GM18873 (cell line): Measurements from ENCODE around the gene DAZAP1.

Source experiments
- ATAC-seq: cut with Tn5 transposase; IDR thresholded peaks from one replicate; pipeline ENCODE4 v1.9.1; 2021; ENCODE audit warnings: mild to moderate bottlenecking, moderate library complexity, moderate number of reproducible peaks; ENCODE audit not compliant: unreplicated experiment, low FRiP score

DAZAP1 gene

GRCh38 chr19:1376415-1376805, 31.0 kb upstream of the DAZAP1 start:
- no peak for ATAC-seq

- no peak for ATAC-seq
These were observed 30.0 kb upstream of the DAZAP1 start for GRCh38 chr19:1377176-1377964.

GRCh38 chr19:1377965-1378785, 29.2 kb upstream of the DAZAP1 start:
- ATAC-seq = no peak

GRCh38 chr19:1379126-1379905, 28.1 kb upstream of the DAZAP1 start:
- ATAC-seq = no peak

GRCh38 chr19:1379961-1380489, 27.4 kb upstream of the DAZAP1 start:
- ATAC-seq = no peak

GRCh38 chr19:1382250-1382649, 25.1 kb upstream of the DAZAP1 start:
- ATAC-seq = no peak

- ATAC-seq = no peak
These were observed 24.4 kb upstream of the DAZAP1 start for GRCh38 chr19:1383017-1383311.

GRCh38 chr19:1383312-1384084, 23.9 kb upstream of the DAZAP1 start, which contains the start of gene NDUFS7:
Gene NDUFS7, plus strand, starts transcription at chr19:1383907. Its CDS starts 20 bp downstream, at chr19:1383927.
- peak; percentile 61 for ATAC-seq

GRCh38 chr19:1384085-1384462, 23.3 kb upstream of the DAZAP1 start:
- no peak for ATAC-seq

- ATAC-seq = no peak
These were observed 22.8 kb upstream of the DAZAP1 start for GRCh38 chr19:1384478-1385110.

GRCh38 chr19:1385816-1386215, 21.6 kb upstream of the DAZAP1 start:
- no peak for ATAC-seq

GRCh38 chr19:1386945-1387683, 20.3 kb upstream of the DAZAP1 start:
- ATAC-seq = no peak

GRCh38 chr19:1387684-1388636, 19.4 kb upstream of the DAZAP1 start:
- ATAC-seq = no peak

- no peak for ATAC-seq
These were observed 18.8 kb upstream of the DAZAP1 start for GRCh38 chr19:1388637-1389026.

- no peak for ATAC-seq
These were observed 18.1 kb upstream of the DAZAP1 start for GRCh38 chr19:1389033-1389940.

GRCh38 chr19:1390890-1391423, 16.4 kb upstream of the DAZAP1 start:
- no peak for ATAC-seq

- ATAC-seq = no peak
These were observed 15.0 kb upstream of the DAZAP1 start for GRCh38 chr19:1392407-1392806.
